G401 (cell line): ENCODE data around the gene SELENOK. TPM values are rescaled to one million over a fixed set of nuclear protein-coding genes. Genes with fewer than 3 reads are reported as not detected.
"Not testable (repeated sequence)": the region's sequence is repeated elsewhere in the genome, so short reads cannot be mapped to it uniquely, and the experiment has no call there.

ENCODE experiments used
- DNase-seq: peaks from one replicate; pipeline ENCODE4 v3.0.0-alpha.2; 2015; ENCODE audit warnings: low spot score
- in situ Hi-C: cut with HindIII; loops from 2 replicates; pipeline ENCODE4 v1.10.0; 2016; ENCODE audit warnings: low sequenced_read_pairs, mixed read lengths
- total RNA-seq: library from RNA; depleted of rRNA; stranded (reverse); fragments of >200 nt; shearing (Covaris generic); gene quantifications from 2 replicates; pipeline ENCODE4 v1.2.3, GENCODE V29; 2014; rRNA removed

Gene SELENOK
- total RNA-seq: 45.9 and 68.5 TPM in 2 replicates

DNA sequence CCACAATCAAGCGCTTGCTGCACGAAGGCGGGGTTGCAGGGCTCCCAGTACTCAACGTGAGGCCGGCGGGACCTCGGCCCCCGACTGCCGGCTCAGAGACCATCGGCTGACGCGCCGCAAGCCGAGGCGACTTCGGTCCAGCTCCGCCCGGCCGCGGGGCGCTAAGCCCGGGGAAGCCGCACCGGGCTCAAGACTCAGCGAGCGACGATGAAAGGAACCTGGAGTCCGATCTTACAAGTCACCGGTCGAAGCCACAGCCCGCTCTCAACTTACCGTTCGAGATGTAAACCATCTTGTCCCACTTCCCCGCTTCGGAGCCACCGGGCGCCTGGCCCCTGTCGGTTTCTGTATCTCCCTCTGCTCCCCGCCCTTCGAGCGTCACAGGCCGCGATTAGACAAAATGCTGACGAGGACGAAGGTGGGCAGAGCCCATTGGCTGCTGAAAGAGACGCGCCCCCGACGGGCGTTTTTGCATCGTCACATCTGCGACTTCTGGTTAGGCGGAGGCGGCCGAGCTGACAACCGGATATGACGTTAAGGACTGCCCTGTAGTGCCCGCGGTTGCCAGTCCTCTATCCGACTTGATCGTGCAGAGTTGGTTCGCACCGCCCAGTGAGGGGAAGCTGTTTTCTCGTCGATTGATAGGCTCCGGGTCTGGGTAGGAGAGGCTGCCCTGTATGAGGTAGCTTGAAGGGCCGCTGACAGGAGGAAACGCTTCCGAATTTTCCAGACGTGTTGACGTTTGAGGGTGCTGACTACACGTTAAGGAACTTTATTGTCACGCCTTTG, at the start of gene SELENOK:
TSS of gene SELENOK (minus strand) at position 363 of the 789 bp plus-strand sequence.
- DNase-seq: peak; percentile 100
- in situ Hi-C loops: no loop called here

DNA sequence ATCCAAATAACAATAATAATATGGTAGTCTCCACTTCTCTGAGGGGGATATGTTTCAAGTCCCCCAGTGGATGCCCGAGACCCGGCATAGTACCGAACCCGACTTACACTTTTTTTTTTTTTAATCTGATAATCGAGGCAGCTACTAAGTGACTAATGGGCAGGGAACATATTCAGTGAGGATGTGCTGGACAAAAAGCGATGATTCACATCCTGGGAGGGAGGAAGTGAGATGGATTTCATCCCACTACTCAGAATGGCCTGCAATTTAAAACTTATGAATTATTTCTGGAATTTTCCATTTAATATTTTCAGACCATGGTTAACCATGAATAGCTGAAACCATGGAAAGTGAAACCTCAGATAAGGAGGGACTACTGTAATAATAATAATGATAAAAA, 49.5 kb upstream of the SELENOK start:
- no peak for DNase-seq
- in situ Hi-C loops: no loop called here

- in situ Hi-C loops: no loop called here
- no peak for DNase-seq
Measured at GRCh38 chr3:53940623-53941022, 49.0 kb upstream of the SELENOK start.

DNA sequence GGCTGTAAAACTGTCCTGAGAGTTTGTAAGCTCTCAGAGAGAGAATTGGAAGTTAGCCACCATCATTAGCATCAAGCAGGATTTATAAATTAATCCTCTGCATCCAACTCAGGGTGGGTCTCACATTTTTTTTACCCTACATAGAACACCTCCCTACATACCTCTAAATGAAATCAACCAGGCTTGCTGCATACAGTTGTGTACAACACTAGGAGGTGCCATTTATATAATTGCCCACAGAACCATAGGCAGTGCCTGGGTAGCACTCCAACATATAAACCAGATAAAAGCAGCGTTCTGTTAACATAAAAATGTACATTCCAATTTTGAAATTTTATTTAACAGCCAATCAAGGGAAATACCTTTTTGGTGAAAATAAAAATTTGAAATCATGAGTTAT, 48.2 kb upstream of the SELENOK start:
- in situ Hi-C loops: no loop called here
- no peak for DNase-seq

DNA sequence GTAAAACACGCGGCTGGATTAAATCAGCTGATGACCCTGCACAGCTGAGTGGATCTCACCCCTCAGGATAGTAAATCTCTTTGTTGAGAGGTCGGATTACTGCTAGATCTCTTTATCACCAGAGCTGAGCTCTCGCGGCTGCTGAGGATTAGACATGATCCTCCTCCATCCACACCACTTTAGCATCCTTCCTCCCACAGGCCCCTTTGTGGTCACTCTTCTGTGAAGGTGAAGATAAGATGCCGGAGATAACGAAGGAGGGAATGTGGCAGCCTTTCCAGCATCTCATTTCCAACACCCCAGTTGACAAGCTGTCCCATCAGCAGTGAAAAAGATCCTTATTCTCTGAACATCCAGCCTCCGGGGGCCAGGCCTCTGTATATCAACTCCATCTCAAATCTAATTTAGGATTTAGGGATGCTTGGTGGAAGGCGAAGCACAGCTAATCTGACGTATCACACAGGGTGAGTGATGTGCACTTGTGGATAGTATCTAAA, 47.5 kb upstream of the SELENOK start:
- no peak for DNase-seq
- in situ Hi-C loops: no loop called here

DNA sequence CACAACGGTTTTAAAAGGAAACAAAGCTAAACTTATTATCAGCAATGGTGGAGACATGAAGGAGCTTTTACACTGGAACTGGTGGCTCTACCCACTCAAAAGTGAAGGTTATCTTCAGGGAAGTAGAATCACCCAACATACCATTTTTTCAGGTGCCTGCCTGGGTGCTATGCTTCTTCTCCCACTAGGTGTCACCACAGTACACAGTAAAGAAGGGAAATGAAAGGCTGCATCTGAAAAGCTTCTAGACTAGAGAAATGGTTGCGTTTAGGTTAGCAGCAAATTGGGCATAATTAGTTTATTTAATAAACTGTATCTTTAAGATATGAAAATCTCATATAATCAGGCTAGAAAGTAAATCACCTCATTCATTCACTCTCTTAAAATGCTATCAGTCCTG, 47.0 kb upstream of the SELENOK start:
- in situ Hi-C loops: no loop called here
- peak; percentile 68 for DNase-seq

DNA sequence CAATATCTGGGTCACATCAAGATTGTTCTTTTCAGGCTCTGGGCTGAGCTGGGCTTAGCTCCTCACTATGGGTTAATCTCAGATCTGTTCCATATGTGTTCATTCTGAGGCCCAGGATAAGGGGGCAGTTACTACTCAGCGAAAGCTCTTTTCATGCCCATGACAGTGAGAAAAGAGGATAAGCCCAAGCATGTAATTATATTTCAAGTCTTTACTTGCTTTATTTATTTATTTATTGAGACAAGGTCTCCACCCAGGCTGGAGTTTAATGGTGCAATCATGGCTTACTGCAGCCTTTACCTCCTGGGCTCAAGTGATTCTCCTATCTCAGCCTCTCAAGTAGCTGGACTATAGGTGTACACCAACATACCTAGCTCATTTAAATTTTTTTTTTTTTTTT, 44.7 kb upstream of the SELENOK start:
- in situ Hi-C loops: no loop called here
- no peak for DNase-seq

- in situ Hi-C loops: no loop called here
- no peak for DNase-seq
Measured at GRCh38 chr3:53935283-53935901, 43.7 kb upstream of the SELENOK start.

GRCh38 chr3:53927208-53927872, 35.7 kb upstream of the SELENOK start:
- DNase-seq, in situ Hi-C loops: not testable (repeated sequence)

GRCh38 chr3:53921296-53921695, 29.6 kb upstream of the SELENOK start:
- no peak for DNase-seq
- in situ Hi-C loops: no loop called here

GRCh38 chr3:53919741-53920140, 28.1 kb upstream of the SELENOK start:
- in situ Hi-C loops: no loop called here
- no peak for DNase-seq

GRCh38 chr3:53913401-53913800, 21.7 kb upstream of the SELENOK start:
- DNase-seq: no peak
- in situ Hi-C loops: no loop called here

- in situ Hi-C loops: no loop called here
- DNase-seq: no peak
Measured at GRCh38 chr3:53902711-53903110, 11.1 kb upstream of the SELENOK start.

GRCh38 chr3:53902067-53902466, 10.4 kb upstream of the SELENOK start:
- no peak for DNase-seq

DNA sequence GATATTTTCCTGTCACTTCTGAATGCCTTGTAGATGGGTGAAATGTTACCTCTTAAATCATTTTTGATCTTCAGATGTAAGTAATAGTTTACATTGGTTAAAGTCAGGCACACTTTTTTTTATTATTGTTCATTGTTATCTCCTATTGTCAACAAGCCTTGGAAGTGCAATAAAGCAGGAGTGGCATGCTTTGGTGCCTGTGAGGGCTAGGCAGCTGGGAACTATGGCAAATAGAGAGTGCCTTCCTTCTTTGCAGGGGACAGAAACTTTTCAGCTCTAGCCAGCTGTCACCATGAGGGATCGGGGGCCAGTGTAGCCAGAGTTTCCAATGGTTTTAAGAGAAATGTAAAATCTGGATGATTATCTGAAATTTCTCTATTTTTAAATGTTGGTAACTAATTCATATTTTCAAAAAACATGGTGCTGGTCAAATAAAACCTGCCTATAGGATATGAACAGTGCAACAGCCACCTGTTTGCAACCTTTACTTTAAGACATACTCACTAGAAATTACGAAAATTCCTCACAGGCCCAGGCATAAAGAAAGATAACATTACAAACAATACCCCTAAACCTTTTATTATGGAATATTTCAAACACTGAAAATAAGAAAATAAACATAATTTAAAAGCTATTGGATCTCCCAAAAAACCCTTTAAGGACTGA, 9.1 kb upstream of the SELENOK start:
- in situ Hi-C loops: no loop called here
- no peak for DNase-seq

More at GRCh38 chr3:53902067-53902466, 10.4 kb upstream of the SELENOK start:
- in situ Hi-C loops: no loop called here

GRCh38 chr3:53899750-53900149, 8.1 kb upstream of the SELENOK start:
- DNase-seq: no peak
- in situ Hi-C loops: no loop called here

- no peak for DNase-seq
- in situ Hi-C loops: no loop called here
Measured at GRCh38 chr3:53892286-53892637, 603 bp upstream of the SELENOK start.

- in situ Hi-C loops: no loop called here
- peak; percentile 53 for DNase-seq
Measured at GRCh38 chr3:53890726-53891475, 758 bp downstream of the SELENOK start.

DNA sequence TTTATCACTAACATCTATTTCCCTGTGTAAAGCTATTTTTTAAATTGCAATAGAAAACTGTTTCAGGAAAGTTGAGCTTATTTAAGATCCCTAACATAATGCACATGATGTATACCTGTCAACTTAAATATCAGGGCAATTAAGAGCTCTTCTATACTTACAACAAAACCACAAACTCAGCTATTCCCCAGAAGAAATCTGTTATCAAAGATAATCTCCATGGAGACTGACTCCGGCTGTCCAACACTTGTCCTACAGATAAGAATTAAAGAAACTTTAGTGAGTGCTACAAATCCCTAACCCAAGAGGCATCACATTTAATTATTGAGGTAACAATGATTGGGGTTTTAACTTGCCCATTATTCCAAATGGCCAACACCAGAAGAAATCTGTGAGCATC, 3.4 kb downstream of the SELENOK start:
- DNase-seq: no peak

More for the DNA sequence above, 3.4 kb downstream of the SELENOK start:
- in situ Hi-C loops: no loop called here
